ENCODE results near the gene DHRS1. TPM values are rescaled to one million over a fixed set of nuclear protein-coding genes. Genes with fewer than 3 reads are reported as not detected.
A peak's percentile ranks its signal among the peaks of the same experiment; 100 is the strongest.

Gene DHRS1
- 10 to 100 TPM; 13.3 to 17.7 TPM for total RNA-seq

- DNase-seq (ENCODE audit: low spot score in 2 of 2) (peak; percentile 88 to 93), ATAC-seq (peak; percentile 73 to 83)
- H3K9me3 Mint-ChIP-seq: no peaks in the 10 kb centered on the region
- H3K36me3 Mint-ChIP-seq: peaks cover 10 to 16% of the 10 kb centered on the region in 2 donors
- peak within 1 kb of the TSS; percentile 93 to 98 for H3K27ac Mint-ChIP-seq
These were observed at the start of gene DHRS1, which contains the start of gene NOP9 for GRCh38 chr14:24299255-24300191. DHRS1 (minus strand) TSS chr14:24299780; CDS start chr14:24299106, 674 bp downstream. NOP9 (plus strand) TSS chr14:24299850; CDS start chr14:24299955, 105 bp downstream.

GRCh38 chr14:24348186-24348585 lies 48.6 kb upstream of the DHRS1 start:
- DNase-seq (ENCODE audit: low spot score in 2 of 2) (no peak), ATAC-seq (no peak)
- H3K27ac Mint-ChIP-seq: no peak overlapping the region
- H3K36me3 Mint-ChIP-seq: no peaks in the 10 kb centered on the region
- H3K9me3 Mint-ChIP-seq: no peaks in the 10 kb centered on the region

GRCh38 chr14:24347134-24347533 lies 47.6 kb upstream of the DHRS1 start:
- Mint-ChIP-seq H3K36me3 (no peaks in the 10 kb centered on the region), H3K9me3 (no peaks in the 10 kb centered on the region), H3K27ac (no peak overlapping the region)
- no peak for DNase-seq (ENCODE audit: low spot score in 2 of 2)
- no peak for ATAC-seq

GRCh38 chr14:24343795-24344660 lies 44.4 kb upstream of the DHRS1 start:
- H3K9me3 Mint-ChIP-seq: no peaks in the 10 kb centered on the region

GRCh38 chr14:24342889-24343288 lies 43.3 kb upstream of the DHRS1 start:
- Mint-ChIP-seq H3K27ac (no peak overlapping the region), H3K36me3 (no peaks in the 10 kb centered on the region), H3K9me3 (no peaks in the 10 kb centered on the region)
- DNase-seq (ENCODE audit: low spot score in 2 of 2): no peak
- no peak for ATAC-seq

More at GRCh38 chr14:24343795-24344660, 44.4 kb upstream of the DHRS1 start:
- ATAC-seq (no peak), DNase-seq (ENCODE audit: low spot score in 2 of 2) (no peak)
- Mint-ChIP-seq H3K36me3 (no peaks in the 10 kb centered on the region), H3K27ac (no peak overlapping the region)

GRCh38 chr14:24340606-24341005 lies 41.0 kb upstream of the DHRS1 start:
- DNase-seq (ENCODE audit: low spot score in 2 of 2): no peak
- H3K9me3 Mint-ChIP-seq: no peaks in the 10 kb centered on the region
- no peak overlapping the region for H3K27ac Mint-ChIP-seq
- no peak for ATAC-seq
- no peaks in the 10 kb centered on the region for H3K36me3 Mint-ChIP-seq

- no peaks in the 10 kb centered on the region for H3K9me3 Mint-ChIP-seq
- H3K27ac Mint-ChIP-seq: peak within 1 kb of the TSS; percentile 50 to 76
- ATAC-seq (peak; percentile 92 to 93), DNase-seq (ENCODE audit: low spot score in 2 of 2) (peak in 1 of 2 donors; percentile 70)
- peaks cover 0 to 5% of the 10 kb centered on the region in 2 donors for H3K36me3 Mint-ChIP-seq
These were observed 39.9 kb upstream of the DHRS1 start, which contains the start of gene RIPK3 for GRCh38 chr14:24339284-24340151. RIPK3 (minus strand) TSS chr14:24339991; CDS start chr14:24339826, 165 bp downstream.

GRCh38 chr14:24338843-24339242 lies 39.3 kb upstream of the DHRS1 start:
- peaks cover 0 to 5% of the 10 kb centered on the region in 2 donors for H3K36me3 Mint-ChIP-seq
- no peak overlapping the region for H3K27ac Mint-ChIP-seq
- no peak for ATAC-seq
- no peak for DNase-seq (ENCODE audit: low spot score in 2 of 2)
- H3K9me3 Mint-ChIP-seq: no peaks in the 10 kb centered on the region

GRCh38 chr14:24337824-24338175 lies 38.2 kb upstream of the DHRS1 start:
- DNase-seq (ENCODE audit: low spot score in 2 of 2) (no peak), ATAC-seq (no peak)
- H3K36me3 Mint-ChIP-seq: peaks cover 0 to 5% of the 10 kb centered on the region in 2 donors
- no peaks in the 10 kb centered on the region for H3K9me3 Mint-ChIP-seq
- H3K27ac Mint-ChIP-seq: no peak overlapping the region

GRCh38 chr14:24337144-24337823 lies 37.7 kb upstream of the DHRS1 start:
- no peak overlapping the region for H3K27ac Mint-ChIP-seq
- DNase-seq (ENCODE audit: low spot score in 2 of 2): no peak
- no peak for ATAC-seq

GRCh38 chr14:24335461-24336171 lies 36.0 kb upstream of the DHRS1 start:
- ATAC-seq: no peak
- Mint-ChIP-seq H3K9me3 (no peaks in the 10 kb centered on the region), H3K27ac (no peak overlapping the region), H3K36me3 (peaks cover 5% of the 10 kb centered on the region in 2 donors)
- DNase-seq (ENCODE audit: low spot score in 2 of 2): no peak

More at GRCh38 chr14:24337144-24337823, 37.7 kb upstream of the DHRS1 start:
- H3K36me3 Mint-ChIP-seq: peaks cover 3 to 5% of the 10 kb centered on the region in 2 donors
- no peaks in the 10 kb centered on the region for H3K9me3 Mint-ChIP-seq

GRCh38 chr14:24334431-24335291 lies 35.1 kb upstream of the DHRS1 start, which contains the start of gene ADCY4:
ADCY4 (minus strand) TSS chr14:24335071; CDS start chr14:24334652, 419 bp downstream.
- Mint-ChIP-seq H3K9me3 (no peaks in the 10 kb centered on the region), H3K36me3 (peaks cover 5% of the 10 kb centered on the region in 2 donors), H3K27ac (no peak within 1 kb of the TSS)
- ATAC-seq: peak in 1 of 2 donors; percentile 25
- no peak for DNase-seq (ENCODE audit: low spot score in 2 of 2)

- no peaks in the 10 kb centered on the region for H3K9me3 Mint-ChIP-seq
- peaks cover 5% of the 10 kb centered on the region in 2 donors for H3K36me3 Mint-ChIP-seq
- ATAC-seq (peak; percentile 78 to 86), DNase-seq (ENCODE audit: low spot score in 2 of 2) (peak; percentile 72 to 81)
- H3K27ac Mint-ChIP-seq: peak overlapping the region in 1 of 2 donors; percentile 41
These were observed 32.9 kb upstream of the DHRS1 start for GRCh38 chr14:24332268-24332993.

Data from activated naive CD4-positive, alpha-beta T cell treated with anti-CD3 and anti-CD28 coated beads, Interleukin-2, amount 50 U/mL, for 72 hours (primary cell).